Germinal center (tissue), 1 donor: Measurements from ENCODE around the gene MKI67.
"Not testable (repeated sequence)": the region's sequence is repeated elsewhere in the genome, so short reads cannot be mapped to it uniquely, and the experiment has no call there.

Experiments
- DNase-seq: peaks from one replicate; pipeline ENCODE4 v3.0.0; 2012; ENCODE audit warnings: mixed read lengths, low spot score

MKI67 gene

DNA sequence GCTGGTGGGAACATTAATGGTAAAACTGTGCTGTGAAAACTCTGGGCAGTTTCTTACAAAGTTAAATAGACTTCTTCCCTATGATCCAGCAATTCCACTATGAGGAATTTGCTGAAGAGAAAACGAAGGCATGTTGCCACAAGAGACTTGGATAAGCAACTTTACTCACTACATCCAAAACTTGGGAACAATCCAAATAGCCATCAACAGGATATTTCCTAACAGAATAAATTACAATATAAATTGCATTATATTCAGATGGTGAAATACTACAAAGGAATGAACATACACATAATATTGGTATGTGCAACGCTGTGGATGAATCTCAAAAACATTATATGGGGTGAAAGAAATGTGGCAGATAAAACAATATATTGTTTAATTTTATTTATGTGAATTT is 21.4 kb upstream of the MKI67 start:
- no peak for DNase-seq

DNA sequence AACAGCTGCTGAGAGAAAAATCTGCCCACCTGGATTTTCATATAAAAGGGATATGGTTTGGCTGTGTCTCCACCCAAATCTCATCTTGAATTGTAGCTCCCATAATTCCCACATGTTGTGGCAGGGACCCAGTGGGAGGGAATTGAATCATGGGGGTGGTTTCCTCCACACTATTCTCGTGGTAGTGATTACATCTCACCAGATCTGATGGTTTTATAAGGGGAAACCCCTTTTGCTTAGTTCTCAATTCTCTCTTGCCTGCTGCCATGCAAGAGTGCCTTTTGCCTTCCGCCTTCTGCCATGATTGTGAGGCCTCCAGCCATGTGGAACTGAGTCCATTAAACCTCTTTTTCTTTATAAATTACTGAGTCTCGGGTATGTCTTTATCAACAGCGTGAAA is 20.8 kb upstream of the MKI67 start:
- DNase-seq = no peak

DNA sequence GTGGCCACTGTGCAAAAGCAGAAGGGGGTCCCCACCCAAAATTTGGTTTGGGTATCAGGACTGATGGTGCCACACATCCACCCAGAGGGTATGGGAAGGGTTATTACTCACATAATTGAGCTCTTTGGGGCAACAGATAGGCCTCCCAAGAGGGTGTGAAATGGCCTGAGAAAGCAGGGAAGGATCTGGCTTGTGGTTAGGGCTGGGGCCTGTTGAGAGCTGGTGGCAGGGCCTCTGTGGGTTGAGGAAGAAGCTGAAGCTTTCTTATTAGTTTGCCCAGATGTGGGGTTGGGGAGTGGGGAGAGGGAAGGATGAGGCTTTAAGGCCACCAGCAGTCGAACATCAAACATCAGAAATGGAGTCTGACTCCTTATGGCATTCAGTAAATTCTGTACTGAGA is 18.3 kb upstream of the MKI67 start:
- no peak for DNase-seq

GRCh38 chr10:128143531-128143930 is 17.3 kb upstream of the MKI67 start:
- no peak for DNase-seq

DNA sequence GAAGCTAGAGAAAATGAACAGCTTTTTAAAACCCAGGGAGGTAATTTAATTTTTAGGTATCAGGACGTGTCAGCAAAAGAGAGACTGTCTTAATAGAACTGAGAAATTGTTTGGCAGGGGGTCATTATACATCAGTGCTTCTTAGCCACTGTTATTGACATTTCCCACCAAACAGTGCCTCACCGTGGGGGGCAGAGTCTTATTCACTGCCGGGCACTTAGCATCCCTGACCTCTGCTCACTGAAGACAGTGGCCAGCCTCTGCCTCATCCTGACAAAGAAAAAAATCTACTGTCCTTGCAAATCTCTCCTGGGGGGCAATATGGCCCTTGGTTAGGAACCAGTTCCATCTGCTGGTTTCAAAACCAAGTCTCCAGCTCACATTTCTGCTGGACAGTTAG is 14.2 kb upstream of the MKI67 start:
- no peak for DNase-seq

GRCh38 chr10:128138429-128138828 is 12.2 kb upstream of the MKI67 start:
- DNase-seq = not testable (repeated sequence)

DNA sequence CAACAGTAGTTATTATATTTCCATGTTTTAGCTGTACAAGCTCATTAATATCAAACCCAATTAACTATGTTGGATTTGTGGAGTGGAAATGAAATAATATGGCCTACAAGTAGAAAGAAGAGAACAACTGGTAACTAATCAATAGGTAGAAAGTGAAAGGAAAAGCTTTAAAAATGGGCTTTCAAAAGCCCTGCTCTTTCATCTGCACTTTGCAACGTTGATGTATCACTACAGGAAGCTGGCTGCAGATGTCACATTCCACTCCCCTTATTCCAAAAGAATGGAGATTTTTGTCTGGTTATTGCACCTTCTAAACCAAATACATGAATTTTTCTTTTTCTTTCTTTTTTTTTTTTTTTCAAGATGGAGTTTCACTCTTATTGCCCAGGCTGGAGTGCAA is 11.7 kb upstream of the MKI67 start:
- no peak for DNase-seq

DNA sequence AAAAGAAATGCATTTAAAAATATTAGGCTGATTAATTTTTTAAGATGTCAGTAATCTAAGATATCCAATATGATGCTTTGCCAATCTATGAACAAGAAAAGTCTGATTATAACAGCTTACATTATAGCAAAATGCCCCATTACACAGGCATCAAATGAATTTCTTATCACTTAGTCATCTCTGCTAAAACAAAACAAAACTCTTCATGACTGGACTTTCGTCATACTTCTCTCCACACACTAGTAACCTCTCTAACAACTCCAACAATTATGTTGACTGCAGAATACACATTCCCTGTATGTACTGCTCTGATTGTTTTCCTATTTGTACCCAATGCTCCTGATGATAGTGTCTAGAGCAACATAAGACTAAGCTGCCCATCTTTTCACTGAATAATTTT is 3.8 kb upstream of the MKI67 start:
- no peak for DNase-seq

GRCh38 chr10:128128582-128128981 is 2.4 kb upstream of the MKI67 start:
- no peak for DNase-seq

- DNase-seq = peak; percentile 36
These were observed 743 bp downstream of the MKI67 start for GRCh38 chr10:128125416-128125943.

DNA sequence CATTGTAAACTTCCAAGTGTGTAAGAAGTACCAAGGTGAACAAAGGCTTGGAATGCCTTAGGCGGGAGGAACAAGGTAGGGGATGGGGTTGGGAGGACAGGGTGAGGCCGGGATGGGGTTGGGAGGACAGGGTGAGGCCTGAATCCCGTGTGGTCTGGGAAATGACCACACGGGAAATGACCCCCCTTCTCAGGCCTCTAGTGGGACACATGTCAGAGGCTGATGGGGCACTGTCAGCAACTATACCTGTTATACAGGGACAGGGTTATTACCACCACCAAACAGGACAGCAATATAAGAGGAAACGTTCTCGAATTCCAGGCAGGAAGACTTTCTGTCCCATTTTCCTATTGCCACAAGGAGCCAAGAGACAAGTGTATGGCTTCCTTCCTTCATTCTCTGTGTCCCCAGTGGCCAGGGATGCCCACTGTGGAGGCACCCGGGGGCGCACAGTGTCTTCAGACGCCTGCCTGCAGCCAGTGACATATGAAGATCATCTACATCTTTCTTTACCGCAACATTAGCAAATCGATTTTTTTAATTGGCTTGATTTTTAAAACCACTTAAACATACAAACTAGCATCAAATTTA is 1.3 kb downstream of the MKI67 start:
- peak; percentile 19 for DNase-seq

- no peak for DNase-seq
These were observed 2.4 kb downstream of the MKI67 start for GRCh38 chr10:128123846-128124245.

DNA sequence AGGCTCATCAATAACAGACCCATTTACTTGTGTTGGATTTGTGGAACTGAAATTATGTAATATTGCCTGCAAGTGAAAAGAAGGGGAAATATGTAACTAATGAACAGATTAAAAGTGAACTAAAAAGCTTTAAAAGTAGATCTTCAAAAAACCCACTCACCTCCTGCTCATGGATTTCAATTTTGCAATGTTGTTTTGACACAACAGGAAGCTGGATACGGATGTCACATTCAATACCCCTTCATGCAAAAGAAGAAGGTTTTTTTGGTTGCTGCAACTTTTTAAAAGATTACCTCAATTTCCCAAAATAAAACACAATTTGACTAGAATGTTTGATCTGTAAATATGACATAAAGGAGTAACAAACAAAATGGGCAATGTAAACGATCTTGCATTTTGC is 3.3 kb downstream of the MKI67 start:
- DNase-seq = no peak

DNA sequence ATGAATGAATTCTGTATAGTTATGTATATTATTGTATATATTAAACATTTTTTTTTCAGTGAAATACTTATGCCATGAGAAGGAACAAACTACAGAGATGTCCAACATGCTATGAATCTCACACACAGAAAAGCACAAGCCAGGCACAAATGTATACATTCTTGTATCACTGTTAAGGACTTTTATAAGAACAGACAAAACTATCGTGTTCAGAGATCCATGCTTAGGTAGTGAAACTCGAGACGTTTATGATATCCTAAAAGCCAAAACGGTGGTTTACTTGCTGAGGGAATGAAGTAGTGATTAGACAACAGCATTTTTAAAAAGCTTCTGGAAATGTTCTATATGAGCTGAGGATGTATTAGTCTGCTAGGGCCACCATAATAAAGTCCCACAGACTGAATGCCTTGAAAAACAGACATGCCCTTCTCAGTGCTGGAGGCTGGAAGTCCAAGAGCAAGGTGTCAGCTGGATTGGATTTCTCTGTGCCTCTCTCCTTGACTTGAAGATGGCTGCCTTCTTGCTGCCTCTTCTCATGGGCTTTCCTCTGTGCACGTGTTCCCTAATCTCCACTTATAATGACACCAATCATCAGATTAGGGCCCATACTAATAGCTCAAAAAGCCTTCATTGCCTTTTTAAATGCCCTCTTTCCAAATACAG is 4.3 kb downstream of the MKI67 start:
- DNase-seq = no peak

DNA sequence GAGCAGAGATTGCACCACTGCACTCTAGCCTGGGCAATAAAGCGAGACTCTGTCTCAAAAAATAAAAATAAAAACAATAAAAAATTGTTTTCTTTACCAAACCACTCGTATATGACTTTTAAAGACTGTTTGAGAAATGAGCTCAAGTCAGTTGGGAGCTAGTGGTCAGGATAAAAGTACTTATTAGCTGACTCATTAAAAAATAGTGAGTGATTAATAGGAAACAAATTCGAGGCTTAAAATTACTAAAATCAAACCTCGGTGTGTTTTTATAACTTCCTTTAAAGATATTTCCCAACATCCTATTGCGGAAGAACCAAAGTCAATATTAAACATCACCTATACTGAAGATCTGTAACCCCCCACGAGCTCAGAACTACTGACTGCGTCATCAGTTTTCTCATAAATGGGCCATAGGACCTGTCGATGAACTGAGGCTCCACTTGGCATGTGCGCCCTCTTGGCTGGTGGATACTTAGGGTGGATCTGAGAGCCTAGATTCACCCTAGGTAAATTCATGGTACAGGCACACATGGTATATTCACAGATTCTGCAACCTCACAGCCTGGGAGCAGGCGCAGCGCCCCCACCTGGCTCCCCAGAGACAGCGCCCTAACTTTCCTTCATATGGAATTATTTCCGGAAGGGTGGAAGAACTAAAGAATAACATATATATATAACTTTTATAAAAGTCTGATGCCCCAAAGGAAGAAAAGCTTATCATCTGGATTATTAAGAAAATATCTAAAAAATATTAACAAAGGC is 9.2 kb downstream of the MKI67 start:
- DNase-seq = no peak

- no peak for DNase-seq
These were observed 10.0 kb downstream of the MKI67 start for GRCh38 chr10:128116187-128116586.

DNA sequence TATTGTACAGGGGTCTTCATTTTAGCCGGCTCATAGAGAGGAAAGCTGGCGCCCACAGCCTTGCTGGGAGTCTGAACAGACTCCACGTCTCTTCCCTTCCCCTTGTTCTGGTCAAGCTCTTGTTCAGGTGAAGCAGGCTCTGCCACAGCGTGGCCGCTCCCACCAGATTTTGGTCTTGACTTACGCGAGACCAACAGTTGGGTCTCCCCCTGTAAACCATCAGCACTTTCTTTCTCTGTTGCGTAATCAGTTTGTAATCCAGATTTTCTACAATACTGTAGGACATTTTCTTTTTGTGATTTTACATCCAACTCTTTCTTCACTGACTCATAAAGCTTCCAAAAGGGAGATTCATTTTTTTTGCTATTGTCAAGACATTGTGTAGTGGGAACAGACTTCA is 10.9 kb downstream of the MKI67 start:
- DNase-seq = no peak

GRCh38 chr10:128114901-128115300 is 11.3 kb downstream of the MKI67 start:
- no peak for DNase-seq

GRCh38 chr10:128113026-128113425 is 13.2 kb downstream of the MKI67 start:
- DNase-seq = no peak

DNA sequence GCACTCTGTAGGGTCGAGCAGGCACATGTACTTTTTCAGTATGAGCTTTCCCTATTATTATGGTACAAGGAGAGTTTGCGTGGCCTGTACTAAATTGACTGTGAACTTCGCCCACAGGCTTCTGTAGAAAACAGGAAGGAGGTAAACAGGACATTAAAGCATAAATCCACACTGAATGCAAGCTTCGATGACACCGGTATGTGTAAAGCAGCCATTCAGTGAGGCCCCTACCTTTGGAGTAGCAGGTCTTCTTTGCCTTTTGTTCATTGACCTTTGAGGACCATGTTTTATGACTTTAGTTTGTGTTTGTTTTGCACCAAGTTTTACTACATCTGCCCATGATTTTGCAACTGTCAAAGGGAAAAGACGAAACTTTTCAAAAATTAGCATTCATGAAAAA is 14.5 kb downstream of the MKI67 start:
- DNase-seq = no peak

- DNase-seq = no peak
These were observed 15.9 kb downstream of the MKI67 start for GRCh38 chr10:128110339-128110738.

- no peak for DNase-seq
These were observed 16.5 kb downstream of the MKI67 start for GRCh38 chr10:128109707-128110106.

GRCh38 chr10:128105383-128105782 is 20.8 kb downstream of the MKI67 start:
- DNase-seq = no peak
